ENCODE results near the gene C1QTNF6. TPM values are rescaled to one million over a fixed set of nuclear protein-coding genes. Genes with fewer than 3 reads are reported as not detected.

The C1QTNF6 gene
- total and polyA plus RNA-seq, 2 donors (not counting 1 experiment from before 2014, with no cell fraction given): 3.5 to 7.4 TPM

- Histone ChIP-seq H3K27ac (ENCODE audit: insufficient read depth, low read length) (no peak overlapping the region), H3K4me3 (replicated peaks in 1 of 4; ENCODE audit: control extremely low read depth in 1 of 4, insufficient read depth in 1 of 4, low read depth in 3 of 4, low read length in 4 of 4) (no peak overlapping the region), H3K4me1 (ENCODE audit: control insufficient read depth, extremely low read depth, insufficient read depth, low read length) (peaks cover 12% of the 10 kb centered on the region), H3K79me2 (ENCODE audit: control insufficient read depth, insufficient read depth, low read length) (no peaks in the 10 kb centered on the region), H3K9ac (ENCODE audit: insufficient read depth, low read length) (no peak overlapping the region), H4K20me1 (ENCODE audit: control insufficient read depth, extremely low read depth, insufficient read depth, low read length) (peaks cover 2% of the 10 kb centered on the region), H2AFZ (ENCODE audit: low read length) (no peak overlapping the region), H3K4me2 (ENCODE audit: extremely low read depth, insufficient read depth, low read length) (no peak overlapping the region), H3K9me3 (ENCODE audit: control insufficient read depth, insufficient read depth, low read depth, low read length) (no peaks in the 10 kb centered on the region), H3K27me3 (ENCODE audit: control insufficient read depth, insufficient read depth, low read length) (no peaks in the 10 kb centered on the region), H3K36me3 (ENCODE audit: control insufficient read depth, insufficient read depth, low read length) (peaks cover 2% of the 10 kb centered on the region)
- no peak for DNase-seq (ENCODE audit: low read depth in 2 of 2)
- TF ChIP-seq CTCF (conservative IDR thresholded peaks at IDR 0.05 in 1 of 2, IDR thresholded peaks at IDR 0.05 in 1 of 2; ENCODE audit: low read depth in 1 of 2, low read length in 2 of 2) (no peak), EZH2 (IDR thresholded peaks at IDR 0.05; ENCODE audit: low read length, missing control alignments) (no peak)
Observed at GRCh38 chr22:37183432-37184379, 4.3 kb downstream of the C1QTNF6 start.

- Histone ChIP-seq H3K36me3 (ENCODE audit: control insufficient read depth, insufficient read depth, low read length) (peaks cover 2% of the 10 kb centered on the region), H3K27me3 (ENCODE audit: control insufficient read depth, insufficient read depth, low read length) (no peaks in the 10 kb centered on the region), H3K27ac (ENCODE audit: insufficient read depth, low read length) (no peak overlapping the region), H3K4me2 (ENCODE audit: extremely low read depth, insufficient read depth, low read length) (no peak overlapping the region), H3K79me2 (ENCODE audit: control insufficient read depth, insufficient read depth, low read length) (no peaks in the 10 kb centered on the region), H3K9ac (ENCODE audit: insufficient read depth, low read length) (no peak overlapping the region), H3K4me3 (replicated peaks in 1 of 4; ENCODE audit: control extremely low read depth in 1 of 4, insufficient read depth in 1 of 4, low read depth in 3 of 4, low read length in 4 of 4) (no peak overlapping the region), H3K9me3 (ENCODE audit: control insufficient read depth, insufficient read depth, low read depth, low read length) (no peaks in the 10 kb centered on the region), H2AFZ (ENCODE audit: low read length) (no peak overlapping the region), H4K20me1 (ENCODE audit: control insufficient read depth, extremely low read depth, insufficient read depth, low read length) (peaks cover 2% of the 10 kb centered on the region), H3K4me1 (ENCODE audit: control insufficient read depth, extremely low read depth, insufficient read depth, low read length) (peaks cover 5% of the 10 kb centered on the region)
- DNase-seq (ENCODE audit: low read depth in 2 of 2): no peak
- TF ChIP-seq EZH2 (IDR thresholded peaks at IDR 0.05; ENCODE audit: low read length, missing control alignments) (no peak), CTCF (conservative IDR thresholded peaks at IDR 0.05 in 1 of 2, IDR thresholded peaks at IDR 0.05 in 1 of 2; ENCODE audit: low read depth in 1 of 2, low read length in 2 of 2) (no peak)
Observed at GRCh38 chr22:37182949-37183245, 5.2 kb downstream of the C1QTNF6 start.

GRCh38 chr22:37182101-37182948 lies 5.7 kb downstream of the C1QTNF6 start:
- Histone ChIP-seq H3K27me3 (ENCODE audit: control insufficient read depth, insufficient read depth, low read length) (no peaks in the 10 kb centered on the region), H3K27ac (ENCODE audit: insufficient read depth, low read length) (no peak overlapping the region), H2AFZ (ENCODE audit: low read length) (no peak overlapping the region), H4K20me1 (ENCODE audit: control insufficient read depth, extremely low read depth, insufficient read depth, low read length) (peaks cover 2% of the 10 kb centered on the region), H3K4me1 (ENCODE audit: control insufficient read depth, extremely low read depth, insufficient read depth, low read length) (peaks cover 3% of the 10 kb centered on the region), H3K4me2 (ENCODE audit: extremely low read depth, insufficient read depth, low read length) (no peak overlapping the region), H3K79me2 (ENCODE audit: control insufficient read depth, insufficient read depth, low read length) (no peaks in the 10 kb centered on the region), H3K9me3 (ENCODE audit: control insufficient read depth, insufficient read depth, low read depth, low read length) (no peaks in the 10 kb centered on the region), H3K36me3 (ENCODE audit: control insufficient read depth, insufficient read depth, low read length) (peaks cover 2% of the 10 kb centered on the region), H3K9ac (ENCODE audit: insufficient read depth, low read length) (no peak overlapping the region), H3K4me3 (replicated peaks in 1 of 4; ENCODE audit: control extremely low read depth in 1 of 4, insufficient read depth in 1 of 4, low read depth in 3 of 4, low read length in 4 of 4) (no peak overlapping the region)
- TF ChIP-seq EZH2 (IDR thresholded peaks at IDR 0.05; ENCODE audit: low read length, missing control alignments) (no peak), CTCF (conservative IDR thresholded peaks at IDR 0.05 in 1 of 2, IDR thresholded peaks at IDR 0.05 in 1 of 2; ENCODE audit: low read depth in 1 of 2, low read length in 2 of 2) (no peak)
- DNase-seq (ENCODE audit: low read depth in 2 of 2): no peak

Measured in fibroblast of lung (primary cell).